MM.1S (cell line): Measurements from ENCODE around the gene NDRG2.

Source experiments
- CTCF ChIP-seq: fragments of 300-600 bp; sonication (generic); IDR thresholded peaks from 2 replicates; pipeline ENCODE4 v1.5.1; 2016; ENCODE audit warnings: antibody characterized with exemption, low read length, mixed read lengths
- EZH2 ChIP-seq: fragments of 300-600 bp; sonication (generic); optimal IDR thresholded peaks from 2 replicates; pipeline ENCODE3; 2017; ENCODE audit warnings: low read depth, mild to moderate bottlenecking, antibody characterized with exemption, low read length, mixed read lengths
- EZH2phosphoT487 ChIP-seq: fragments of 300-600 bp; sonication (generic); IDR thresholded peaks from 2 replicates; pipeline ENCODE4 v1.6.1; 2018; ENCODE audit warnings: antibody characterized with exemption, low read length

- no peak for TF ChIP-seq CTCF
- no peak for TF ChIP-seq EZH2
- no peak for TF ChIP-seq EZH2phosphoT487
Measured at GRCh38 chr14:20971705-20972021, 53.2 kb downstream of the NDRG2 start.
